HG02970 (cell line): ENCODE results near the gene IL17RA.

Source experiments
- ATAC-seq: cut with Tn5 transposase; IDR thresholded peaks from one replicate; pipeline ENCODE4 v1.9.1; 2021; ENCODE audit warnings: mild to moderate bottlenecking, moderate library complexity, moderate number of reproducible peaks; ENCODE audit not compliant: unreplicated experiment, low FRiP score

The IL17RA gene

GRCh38 chr22:17084554-17085276 is at the start of gene IL17RA:
Gene IL17RA, plus strand, starts transcription at chr22:17085000. Its CDS starts 92 bp downstream, at chr22:17085092.
- peak; percentile 88 for ATAC-seq

- ATAC-seq, result no peak
These were observed 49.6 kb upstream of the IL17RA start for GRCh38 chr22:17035246-17035645.

- peak; percentile 13 for ATAC-seq
These were observed 48.6 kb upstream of the IL17RA start for GRCh38 chr22:17035976-17036841.

- peak; percentile 72 for ATAC-seq
These were observed 47.7 kb upstream of the IL17RA start for GRCh38 chr22:17036842-17037711.

GRCh38 chr22:17043521-17043920 is 41.3 kb upstream of the IL17RA start:
- no peak for ATAC-seq

GRCh38 chr22:17046566-17047348 is 38.0 kb upstream of the IL17RA start:
- no peak for ATAC-seq

GRCh38 chr22:17047656-17048055 is 37.1 kb upstream of the IL17RA start:
- no peak for ATAC-seq

GRCh38 chr22:17056058-17056457 is 28.7 kb upstream of the IL17RA start:
- ATAC-seq, result no peak

- no peak for ATAC-seq
These were observed 28.0 kb upstream of the IL17RA start for GRCh38 chr22:17056807-17057206.

- no peak for ATAC-seq
These were observed 26.6 kb upstream of the IL17RA start for GRCh38 chr22:17057959-17058814.

GRCh38 chr22:17060126-17060525 is 24.7 kb upstream of the IL17RA start:
- no peak for ATAC-seq

GRCh38 chr22:17063411-17064106 is 21.2 kb upstream of the IL17RA start:
- no peak for ATAC-seq

- no peak for ATAC-seq
These were observed 20.2 kb upstream of the IL17RA start for GRCh38 chr22:17064498-17065100.

- ATAC-seq, result no peak
These were observed 19.4 kb upstream of the IL17RA start for GRCh38 chr22:17065433-17065832.

GRCh38 chr22:17072877-17073276 is 11.9 kb upstream of the IL17RA start:
- ATAC-seq, result no peak

GRCh38 chr22:17074648-17075002 is 10.2 kb upstream of the IL17RA start:
- no peak for ATAC-seq

- no peak for ATAC-seq
These were observed 7.5 kb upstream of the IL17RA start for GRCh38 chr22:17077255-17077654.

GRCh38 chr22:17079572-17079971 is 5.2 kb upstream of the IL17RA start:
- ATAC-seq, result no peak
